Fibroblast of lung (primary cell): Measurements from ENCODE around the gene ANKRD44. TPM values are rescaled to one million over a fixed set of nuclear protein-coding genes. Genes with fewer than 3 reads are reported as not detected.

Experiments used
- DNase-seq, 2 donors: peaks; one replicate each; pipeline versions ENCODE4 v3.0.0 to v3.0.0-alpha.2; 2010; ENCODE audit warnings: low read depth in 2 of 2
- H2AFZ ChIP-seq: 2 replicates; pipeline ENCODE4 v1.5.1; 2012; ENCODE audit warnings: low read length, control low read depth, inconsistent platforms
- H3K27ac ChIP-seq: 2 replicates; pipeline ENCODE4 v1.5.1; 2011; ENCODE audit warnings: low read length, control low read depth; ENCODE audit not compliant: insufficient read depth
- H3K27me3 ChIP-seq: 2 replicates; pipeline ENCODE4 v1.5.1; 2011; ENCODE audit warnings: mild to moderate bottlenecking, low read length; ENCODE audit not compliant: control insufficient read depth, insufficient read depth
- H3K36me3 ChIP-seq: 2 replicates; pipeline ENCODE4 v1.5.1; 2011; ENCODE audit warnings: low read length; ENCODE audit not compliant: control insufficient read depth, insufficient read depth
- H3K4me1 ChIP-seq: 2 replicates; pipeline ENCODE4 v1.5.1; 2011; ENCODE audit warnings: low read length; ENCODE audit not compliant: control insufficient read depth, insufficient read depth; ENCODE audit errors: extremely low read depth
- H3K4me2 ChIP-seq: 2 replicates; pipeline ENCODE4 v1.5.1; 2011; ENCODE audit warnings: low read length, control low read depth; ENCODE audit not compliant: insufficient read depth; ENCODE audit errors: extremely low read depth
- H3K4me3 ChIP-seq, 4 experiments: fragments of 200-600 bp in 1 of 4; sonication (generic) in 1 of 4; replicated peaks in 1 of 4; 2 replicates each; pipeline ENCODE4 v1.5.1; 2011 to 2016; ENCODE audit warnings: low read length in 4 of 4, low read depth in 3 of 4, mild to moderate bottlenecking in 3 of 4, control low read depth in 2 of 4, inconsistent platforms in 1 of 4, mixed read lengths in 1 of 4; ENCODE audit not compliant: insufficient read depth in 1 of 4; ENCODE audit errors: control extremely low read depth in 1 of 4
- H3K79me2 ChIP-seq: 2 replicates; pipeline ENCODE4 v1.5.1; 2012; ENCODE audit warnings: mild to moderate bottlenecking, low read length, inconsistent platforms; ENCODE audit not compliant: control insufficient read depth, insufficient read depth
- H3K9ac ChIP-seq: 2 replicates; pipeline ENCODE4 v1.5.1; 2011; ENCODE audit warnings: mild to moderate bottlenecking, low read length, control low read depth; ENCODE audit not compliant: insufficient read depth
- H3K9me3 ChIP-seq: 2 replicates; pipeline ENCODE4 v1.5.1; 2012; ENCODE audit warnings: low read depth, low read length; ENCODE audit not compliant: control insufficient read depth, insufficient read depth
- H4K20me1 ChIP-seq: 2 replicates; pipeline ENCODE4 v1.5.1; 2011; ENCODE audit warnings: low read length; ENCODE audit not compliant: control insufficient read depth, insufficient read depth; ENCODE audit errors: extremely low read depth
- EZH2 ChIP-seq: IDR thresholded peaks from 2 replicates; pipeline ENCODE4 v1.5.1; 2012; ENCODE audit warnings: low read length, control low read depth, mild to moderate bottlenecking; ENCODE audit errors: missing control alignments
- polyA plus RNA-seq, 2 donors: library from polyadenylated mRNA; depleted of rRNA in 1 of 2; stranded (reverse) in 1 of 2; unstranded in 1 of 2; fragments of >200 nt; gene quantifications; 2 replicates each; pipeline ENCODE4 v1.2.1, GENCODE V29; 2011 to 2012; ENCODE audit warnings: missing spikeins in 1 of 2
- total RNA-seq: library from RNA; depleted of rRNA; stranded (reverse); fragments of >200 nt; gene quantifications from 2 replicates; pipeline ENCODE4 v1.2.1, GENCODE V29; 2014
- TF ChIP-seq, protein P1 (sequence below), 2 donors: IDR thresholded peaks in 1 of 2; conservative IDR thresholded peaks in 1 of 2; 1 replicate in 1 of 2; 2 replicates in 1 of 2; pipeline ENCODE4 v1.5.1; 2011 to 2012; ENCODE audit warnings: low read length in 2 of 2, control low read depth in 1 of 2, inconsistent platforms in 1 of 2, low read depth in 1 of 2, mild to moderate bottlenecking in 1 of 2

ANKRD44 gene
- total and polyA plus RNA-seq, 2 donors (not counting 1 experiment from before 2014, with no cell fraction given) = 7.6 to 9.7 TPM

- H3K27ac ChIP-seq = no peak overlapping the region
- H3K9ac ChIP-seq = no peak overlapping the region
- H2AFZ ChIP-seq = no peak overlapping the region
- H3K4me2 ChIP-seq = no peak overlapping the region
- H3K4me3 ChIP-seq = no peak overlapping the region
- H3K36me3 ChIP-seq = no peaks in the 10 kb centered on the region
- H3K9me3 ChIP-seq = no peaks in the 10 kb centered on the region
- no peaks in the 10 kb centered on the region for H3K27me3 ChIP-seq
- H4K20me1 ChIP-seq = no peaks in the 10 kb centered on the region
- TF ChIP-seq, protein P1, sequence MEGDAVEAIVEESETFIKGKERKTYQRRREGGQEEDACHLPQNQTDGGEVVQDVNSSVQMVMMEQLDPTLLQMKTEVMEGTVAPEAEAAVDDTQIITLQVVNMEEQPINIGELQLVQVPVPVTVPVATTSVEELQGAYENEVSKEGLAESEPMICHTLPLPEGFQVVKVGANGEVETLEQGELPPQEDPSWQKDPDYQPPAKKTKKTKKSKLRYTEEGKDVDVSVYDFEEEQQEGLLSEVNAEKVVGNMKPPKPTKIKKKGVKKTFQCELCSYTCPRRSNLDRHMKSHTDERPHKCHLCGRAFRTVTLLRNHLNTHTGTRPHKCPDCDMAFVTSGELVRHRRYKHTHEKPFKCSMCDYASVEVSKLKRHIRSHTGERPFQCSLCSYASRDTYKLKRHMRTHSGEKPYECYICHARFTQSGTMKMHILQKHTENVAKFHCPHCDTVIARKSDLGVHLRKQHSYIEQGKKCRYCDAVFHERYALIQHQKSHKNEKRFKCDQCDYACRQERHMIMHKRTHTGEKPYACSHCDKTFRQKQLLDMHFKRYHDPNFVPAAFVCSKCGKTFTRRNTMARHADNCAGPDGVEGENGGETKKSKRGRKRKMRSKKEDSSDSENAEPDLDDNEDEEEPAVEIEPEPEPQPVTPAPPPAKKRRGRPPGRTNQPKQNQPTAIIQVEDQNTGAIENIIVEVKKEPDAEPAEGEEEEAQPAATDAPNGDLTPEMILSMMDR (conservative IDR thresholded peaks at IDR 0.05 in 1 of 2, IDR thresholded peaks at IDR 0.05 in 1 of 2; ENCODE audit: low read depth in 1 of 2, low read length in 2 of 2) = no peak
- TF ChIP-seq EZH2 = no peak
- H3K4me1 ChIP-seq = no peaks in the 10 kb centered on the region
- DNase-seq = peak in 1 of 2 donors; percentile 24
- no peaks in the 10 kb centered on the region for H3K79me2 ChIP-seq
Observed at GRCh38 chr2:197209246-197209645, 101.3 kb downstream of the ANKRD44 start.

DNA sequence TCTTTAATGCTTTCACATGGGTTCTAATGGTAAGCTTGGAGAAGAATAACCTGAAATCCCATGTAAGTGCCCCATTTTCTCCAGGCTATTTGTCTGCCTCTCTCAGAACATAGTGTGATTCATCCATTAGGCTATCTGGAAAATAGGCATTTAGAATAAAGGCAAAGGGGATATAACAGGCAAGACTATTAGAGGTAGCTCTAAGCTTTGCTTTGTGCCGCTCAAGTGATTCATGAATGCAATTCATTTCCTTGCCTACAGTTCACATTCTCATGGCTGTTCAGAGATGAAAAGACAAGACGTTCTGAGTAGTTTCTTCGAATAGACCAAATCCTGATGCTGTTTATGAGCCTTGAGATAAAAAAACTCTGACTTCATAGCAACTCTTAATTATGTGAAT lies 101.7 kb downstream of the ANKRD44 start:
- no peaks in the 10 kb centered on the region for H3K79me2 ChIP-seq
- no peak overlapping the region for H3K9ac ChIP-seq
- no peak overlapping the region for H3K27ac ChIP-seq
- H3K9me3 ChIP-seq = no peaks in the 10 kb centered on the region
- DNase-seq = peak in 1 of 2 donors; percentile 51
- H3K36me3 ChIP-seq = no peaks in the 10 kb centered on the region
- no peaks in the 10 kb centered on the region for H3K4me1 ChIP-seq
- no peak for TF ChIP-seq EZH2
- TF ChIP-seq, protein P1 (conservative IDR thresholded peaks at IDR 0.05 in 1 of 2, IDR thresholded peaks at IDR 0.05 in 1 of 2; ENCODE audit: low read depth in 1 of 2, low read length in 2 of 2) = no peak
- no peaks in the 10 kb centered on the region for H4K20me1 ChIP-seq
- no peak overlapping the region for H3K4me2 ChIP-seq
- H3K4me3 ChIP-seq = no peak overlapping the region
- H3K27me3 ChIP-seq = no peaks in the 10 kb centered on the region
- H2AFZ ChIP-seq = no peak overlapping the region

DNA sequence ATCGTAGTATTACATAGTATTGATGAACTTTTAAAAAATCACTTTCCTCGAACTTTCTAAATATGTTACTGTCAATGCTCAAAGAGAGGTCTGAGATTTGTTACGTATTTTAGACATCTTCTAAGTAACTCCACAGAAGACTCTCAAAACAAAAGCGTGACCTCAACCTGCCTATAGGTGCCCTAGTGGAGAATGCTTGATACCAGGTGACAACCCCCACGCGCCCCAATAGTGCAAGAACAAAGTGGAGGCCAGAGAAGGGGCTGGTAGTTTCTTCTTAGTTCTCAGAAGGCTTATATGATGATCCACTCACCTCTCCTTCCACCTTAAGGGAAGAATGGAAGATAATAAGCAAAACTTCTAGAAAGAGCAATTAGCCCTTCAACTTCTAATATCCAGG lies 102.6 kb downstream of the ANKRD44 start:
- Histone ChIP-seq H3K27ac (no peak overlapping the region), H3K9ac (no peak overlapping the region), H4K20me1 (no peaks in the 10 kb centered on the region), H3K36me3 (no peaks in the 10 kb centered on the region), H3K4me3 (no peak overlapping the region), H3K27me3 (no peaks in the 10 kb centered on the region), H3K4me1 (no peaks in the 10 kb centered on the region), H2AFZ (no peak overlapping the region), H3K4me2 (no peak overlapping the region), H3K9me3 (no peaks in the 10 kb centered on the region), H3K79me2 (no peaks in the 10 kb centered on the region)
- TF ChIP-seq EZH2 = no peak
- TF ChIP-seq, protein P1 (conservative IDR thresholded peaks at IDR 0.05 in 1 of 2, IDR thresholded peaks at IDR 0.05 in 1 of 2; ENCODE audit: low read depth in 1 of 2, low read length in 2 of 2) = no peak
- DNase-seq = no peak
